ENCODE data around the gene DIAPH3. TPM values are rescaled to one million over a fixed set of nuclear protein-coding genes. Genes with fewer than 3 reads are reported as not detected.

Gene DIAPH3
- total RNA-seq, 1 donor from 2014 or later, result 2.6 TPM

DNA sequence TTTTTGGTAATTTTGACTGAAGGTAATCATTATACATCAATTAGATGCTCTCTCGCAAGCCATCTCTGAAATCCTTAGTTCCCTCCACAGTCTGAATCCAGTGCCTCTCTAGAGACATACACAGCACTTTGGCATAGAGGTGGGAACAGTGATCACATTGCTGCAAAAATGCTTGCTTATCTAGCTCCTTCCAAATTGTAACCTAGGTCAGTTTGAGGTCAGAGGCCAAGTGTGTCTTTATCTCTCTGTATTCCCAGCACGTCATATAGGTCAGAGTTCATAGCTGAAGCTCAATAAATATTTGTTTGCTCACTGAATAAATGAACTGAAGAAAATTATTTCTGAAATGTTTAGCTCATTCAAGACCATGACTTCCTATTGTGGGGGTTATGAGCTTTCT, 462.5 kb downstream of the DIAPH3 start:
- Mint-ChIP-seq H3K4me1 (ENCODE audit: low read depth, unreplicated experiment) (peaks cover 13% of the 10 kb centered on the region), H3K27ac (ENCODE audit: unreplicated experiment) (no peak overlapping the region), H3K27me3 (ENCODE audit: unreplicated experiment) (no peaks in the 10 kb centered on the region), H3K4me3 (ENCODE audit: unreplicated experiment) (no peak overlapping the region), H3K9me3 (ENCODE audit: unreplicated experiment) (no peaks in the 10 kb centered on the region), H3K36me3 (ENCODE audit: unreplicated experiment) (no peaks in the 10 kb centered on the region)
- no peak for DNase-seq
- TF ChIP-seq, protein P1, sequence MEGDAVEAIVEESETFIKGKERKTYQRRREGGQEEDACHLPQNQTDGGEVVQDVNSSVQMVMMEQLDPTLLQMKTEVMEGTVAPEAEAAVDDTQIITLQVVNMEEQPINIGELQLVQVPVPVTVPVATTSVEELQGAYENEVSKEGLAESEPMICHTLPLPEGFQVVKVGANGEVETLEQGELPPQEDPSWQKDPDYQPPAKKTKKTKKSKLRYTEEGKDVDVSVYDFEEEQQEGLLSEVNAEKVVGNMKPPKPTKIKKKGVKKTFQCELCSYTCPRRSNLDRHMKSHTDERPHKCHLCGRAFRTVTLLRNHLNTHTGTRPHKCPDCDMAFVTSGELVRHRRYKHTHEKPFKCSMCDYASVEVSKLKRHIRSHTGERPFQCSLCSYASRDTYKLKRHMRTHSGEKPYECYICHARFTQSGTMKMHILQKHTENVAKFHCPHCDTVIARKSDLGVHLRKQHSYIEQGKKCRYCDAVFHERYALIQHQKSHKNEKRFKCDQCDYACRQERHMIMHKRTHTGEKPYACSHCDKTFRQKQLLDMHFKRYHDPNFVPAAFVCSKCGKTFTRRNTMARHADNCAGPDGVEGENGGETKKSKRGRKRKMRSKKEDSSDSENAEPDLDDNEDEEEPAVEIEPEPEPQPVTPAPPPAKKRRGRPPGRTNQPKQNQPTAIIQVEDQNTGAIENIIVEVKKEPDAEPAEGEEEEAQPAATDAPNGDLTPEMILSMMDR (IDR thresholded peaks at IDR 0.05; ENCODE audit: partially characterized antibody, unreplicated experiment), result no peak

DNA sequence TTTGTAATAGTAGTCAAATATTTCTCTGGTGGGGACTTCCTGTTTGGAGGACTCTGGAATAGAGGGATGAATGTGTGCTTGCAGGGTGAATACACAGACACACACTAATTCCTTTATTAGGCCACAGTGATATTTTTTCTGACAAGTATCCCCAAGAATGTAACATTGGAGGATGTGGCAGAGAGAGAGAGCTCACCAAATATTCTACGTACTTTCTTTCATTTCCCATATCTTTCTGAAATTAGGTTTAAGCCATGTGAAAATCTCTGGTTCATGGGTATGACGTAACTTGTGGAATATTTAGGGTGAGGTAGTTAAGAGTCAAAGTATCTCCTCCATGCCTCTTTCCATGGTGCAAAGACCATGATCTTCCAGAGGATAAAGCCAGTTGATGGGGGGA, 463.4 kb downstream of the DIAPH3 start:
- TF ChIP-seq, protein P1 (IDR thresholded peaks at IDR 0.05; ENCODE audit: partially characterized antibody, unreplicated experiment), result no peak
- DNase-seq, result no peak
- H3K27ac Mint-ChIP-seq (ENCODE audit: unreplicated experiment), result no peak overlapping the region
- no peaks in the 10 kb centered on the region for H3K9me3 Mint-ChIP-seq (ENCODE audit: unreplicated experiment)
- no peak overlapping the region for H3K4me3 Mint-ChIP-seq (ENCODE audit: unreplicated experiment)
- peaks cover 13% of the 10 kb centered on the region for H3K4me1 Mint-ChIP-seq (ENCODE audit: low read depth, unreplicated experiment)
- H3K27me3 Mint-ChIP-seq (ENCODE audit: unreplicated experiment), result no peaks in the 10 kb centered on the region
- no peaks in the 10 kb centered on the region for H3K36me3 Mint-ChIP-seq (ENCODE audit: unreplicated experiment)

DNA sequence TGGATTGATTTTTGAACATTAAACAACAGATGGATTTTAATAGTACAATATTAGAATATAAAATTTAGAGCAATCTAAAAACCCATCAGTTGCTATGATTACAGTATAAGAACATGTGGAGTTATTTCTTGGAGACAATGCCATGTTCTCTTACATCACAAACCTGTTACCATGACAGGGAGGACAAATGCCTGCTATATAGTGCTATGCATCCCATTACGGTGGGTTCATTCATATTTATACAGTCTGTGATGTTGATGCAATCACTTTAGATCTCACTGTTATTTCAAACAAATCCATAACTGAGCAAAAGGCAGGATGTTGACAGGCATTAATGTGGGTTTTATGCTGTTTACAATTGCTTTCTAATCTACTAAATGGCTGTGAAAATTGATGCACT, 467.5 kb downstream of the DIAPH3 start:
- Mint-ChIP-seq H3K9me3 (ENCODE audit: unreplicated experiment) (no peaks in the 10 kb centered on the region), H3K27me3 (ENCODE audit: unreplicated experiment) (no peaks in the 10 kb centered on the region), H3K36me3 (ENCODE audit: unreplicated experiment) (no peaks in the 10 kb centered on the region), H3K4me3 (ENCODE audit: unreplicated experiment) (no peak overlapping the region), H3K4me1 (ENCODE audit: low read depth, unreplicated experiment) (peaks cover 7% of the 10 kb centered on the region), H3K27ac (ENCODE audit: unreplicated experiment) (no peak overlapping the region)
- DNase-seq, result no peak
- TF ChIP-seq, protein P1 (IDR thresholded peaks at IDR 0.05; ENCODE audit: partially characterized antibody, unreplicated experiment), result no peak

DNA sequence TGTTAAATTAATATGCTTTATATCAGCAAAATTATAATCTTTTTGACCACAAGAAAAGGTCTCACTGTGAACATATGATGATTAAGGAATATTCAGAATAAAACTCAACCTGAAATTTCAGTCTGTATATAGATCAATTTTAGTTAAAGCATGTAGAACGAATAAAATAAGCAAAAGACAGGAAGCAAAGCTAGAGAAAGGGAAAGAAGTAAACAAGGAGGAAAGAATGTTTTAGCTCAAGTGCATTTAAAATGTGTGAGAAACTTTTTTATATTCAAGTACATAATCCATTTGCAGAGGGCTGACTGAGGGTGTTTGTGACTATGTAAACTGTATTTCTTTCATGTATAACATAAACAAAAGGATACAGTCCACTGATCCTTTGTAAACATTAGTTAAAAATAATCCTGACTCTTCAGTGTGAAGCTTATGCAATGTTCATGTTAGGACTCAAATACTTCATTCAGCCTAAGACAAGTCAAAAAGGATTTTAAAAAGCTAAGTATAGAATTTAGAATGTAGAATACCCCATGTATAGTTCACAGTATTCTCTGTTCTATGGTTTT, 472.1 kb downstream of the DIAPH3 start:
- no peaks in the 10 kb centered on the region for H3K27me3 Mint-ChIP-seq (ENCODE audit: unreplicated experiment)
- H3K4me1 Mint-ChIP-seq (ENCODE audit: low read depth, unreplicated experiment), result peaks cover 8% of the 10 kb centered on the region
- DNase-seq, result no peak
- H3K27ac Mint-ChIP-seq (ENCODE audit: unreplicated experiment), result no peak overlapping the region
- TF ChIP-seq, protein P1 (IDR thresholded peaks at IDR 0.05; ENCODE audit: partially characterized antibody, unreplicated experiment), result no peak
- H3K4me3 Mint-ChIP-seq (ENCODE audit: unreplicated experiment), result no peak overlapping the region
- H3K9me3 Mint-ChIP-seq (ENCODE audit: unreplicated experiment), result no peaks in the 10 kb centered on the region
- no peaks in the 10 kb centered on the region for H3K36me3 Mint-ChIP-seq (ENCODE audit: unreplicated experiment)

DNA sequence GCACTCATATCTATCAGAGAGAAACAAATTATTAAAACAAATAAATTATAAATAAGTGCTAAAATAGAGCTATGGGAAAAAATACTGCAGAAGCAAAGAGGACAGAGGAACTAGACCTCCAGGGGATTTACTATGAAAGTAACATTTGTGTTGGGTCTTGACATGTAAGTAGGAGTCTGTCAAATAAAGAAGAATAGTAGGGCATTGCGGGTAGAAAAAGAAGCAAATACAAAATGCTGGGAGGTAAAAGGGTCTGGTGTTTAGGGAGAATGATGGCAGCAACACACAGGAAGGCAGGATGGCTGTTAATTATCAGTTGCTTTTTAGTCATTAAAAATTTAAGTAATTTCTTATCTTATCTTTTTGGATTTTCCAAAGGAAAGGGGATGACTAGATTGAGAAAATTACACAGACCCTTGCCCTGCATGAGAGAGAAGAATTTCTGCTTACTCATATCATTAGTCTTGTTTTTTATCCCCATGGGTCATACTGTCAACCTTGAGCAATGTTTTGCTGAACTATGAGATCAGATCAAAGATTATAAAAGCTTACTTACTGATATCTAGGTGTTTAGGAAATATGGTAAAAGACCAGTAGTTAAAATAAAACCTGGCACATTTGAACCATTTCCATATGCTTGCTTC, 472.7 kb downstream of the DIAPH3 start:
- peaks cover 10% of the 10 kb centered on the region for H3K4me1 Mint-ChIP-seq (ENCODE audit: low read depth, unreplicated experiment)
- H3K4me3 Mint-ChIP-seq (ENCODE audit: unreplicated experiment), result no peak overlapping the region
- H3K27me3 Mint-ChIP-seq (ENCODE audit: unreplicated experiment), result no peaks in the 10 kb centered on the region
- TF ChIP-seq, protein P1 (IDR thresholded peaks at IDR 0.05; ENCODE audit: partially characterized antibody, unreplicated experiment), result no peak
- H3K36me3 Mint-ChIP-seq (ENCODE audit: unreplicated experiment), result no peaks in the 10 kb centered on the region
- H3K9me3 Mint-ChIP-seq (ENCODE audit: unreplicated experiment), result no peaks in the 10 kb centered on the region
- no peak for DNase-seq
- H3K27ac Mint-ChIP-seq (ENCODE audit: unreplicated experiment), result no peak overlapping the region
